VCaP (cell line): ENCODE measurements around the gene PPP2R5E.

Source experiments
- H3K27ac ChIP-seq: fragments of 450-650 bp; 2 replicates; pipeline ENCODE4 v1.5.1; 2017
- CTCF ChIP-seq: fragments of 450-650 bp; conservative IDR thresholded peaks from 2 replicates; pipeline ENCODE4 v1.5.1; 2017; ENCODE audit warnings: mild to moderate bottlenecking, moderate library complexity

Gene PPP2R5E

GRCh38 chr14:63357841-63358240, 185.3 kb downstream of the PPP2R5E start:
- H3K27ac ChIP-seq: no peak overlapping the region
- TF ChIP-seq CTCF: no peak

GRCh38 chr14:63345826-63346225, 197.4 kb downstream of the PPP2R5E start:
- H3K27ac ChIP-seq: no peak overlapping the region
- TF ChIP-seq CTCF: no peak

GRCh38 chr14:63344336-63344735, 198.8 kb downstream of the PPP2R5E start:
- no peak for TF ChIP-seq CTCF

GRCh38 chr14:63343878-63344277, 199.3 kb downstream of the PPP2R5E start:
- TF ChIP-seq CTCF: no peak

More at GRCh38 chr14:63344336-63344735, 198.8 kb downstream of the PPP2R5E start:
- no peak overlapping the region for H3K27ac ChIP-seq

GRCh38 chr14:63342371-63342770, 200.8 kb downstream of the PPP2R5E start:
- TF ChIP-seq CTCF: no peak
- no peak overlapping the region for H3K27ac ChIP-seq

More at GRCh38 chr14:63343878-63344277, 199.3 kb downstream of the PPP2R5E start:
- H3K27ac ChIP-seq: no peak overlapping the region

- no peak for TF ChIP-seq CTCF
These were observed 214.1 kb downstream of the PPP2R5E start for GRCh38 chr14:63328787-63329737.

GRCh38 chr14:63326840-63327239, 216.3 kb downstream of the PPP2R5E start:
- TF ChIP-seq CTCF: no peak
- no peak overlapping the region for H3K27ac ChIP-seq

More at GRCh38 chr14:63328787-63329737, 214.1 kb downstream of the PPP2R5E start:
- no peak overlapping the region for H3K27ac ChIP-seq
